Activated T-helper 17 cell treated with anti-CD3 and anti-CD28 coated beads, Interleukin-2, amount 50 U/mL, for 72 hours (primary cell): ENCODE data around the gene CACNA1H. TPM values are rescaled to one million over a fixed set of nuclear protein-coding genes. Genes with fewer than 3 reads are reported as not detected.

Source experiments
- total RNA-seq, 2 donors: library from RNA; stranded (reverse); gene quantifications; one replicate each; pipeline ENCODE4 v1.2.3, GENCODE V29; 2022

The CACNA1H gene
- total RNA-seq, 2 donors from 2014 or later = 1.4 to 1.9 TPM

Other genes with a start within 250 kb of the CACNA1H start
- 10 to 100 TPM; 12.3 to 17.8 TPM for gene LMF1, start 182.1 kb upstream of the CACNA1H start, total RNA-seq
- gene SOX8, start 171.3 kb upstream of the CACNA1H start, total RNA-seq = 1 to 10 TPM in 1 of 2 donors, under 1 TPM in 1; 0.35 to 3.8 TPM
- not detected for gene SSTR5, start 80.4 kb upstream of the CACNA1H start, total RNA-seq
- not detected for gene C1QTNF8, start 56.9 kb upstream of the CACNA1H start, total RNA-seq
- not detected for gene TPSG1, start 72.2 kb downstream of the CACNA1H start, total RNA-seq
- gene TPSB2, start 77.1 kb downstream of the CACNA1H start, total RNA-seq = not detected
- gene TPSAB1, start 87.6 kb downstream of the CACNA1H start, total RNA-seq = under 1 TPM; 0.29 to 0.32 TPM
- gene TPSD1, start 103.0 kb downstream of the CACNA1H start, total RNA-seq = not detected
- gene UBE2I, start 156.5 kb downstream of the CACNA1H start, total RNA-seq = 100 to 1,000 TPM; 204 to 206 TPM
- 1 to 10 TPM in 1 of 2 donors, under 1 TPM in 1; 0.71 to 2.2 TPM for gene BAIAP3, start 180.5 kb downstream of the CACNA1H start, total RNA-seq
- 10 to 100 TPM; 36.7 to 64.2 TPM for gene TSR3, start 198.8 kb downstream of the CACNA1H start, total RNA-seq
- 10 to 100 TPM; 22.6 to 24.4 TPM for gene GNPTG, start 198.8 kb downstream of the CACNA1H start, total RNA-seq